HepG2 (cell line): Measurements from ENCODE around the gene SCYGR5. TPM values are rescaled to one million over a fixed set of nuclear protein-coding genes. Genes with fewer than 3 reads are reported as not detected.

ENCODE experiments used
- BRD4 ChIP-seq: sonication (generic); formaldehyde crosslinking; IDR thresholded peaks from 2 replicates; pipeline ENCODE4 v1.4.0; 2020; ENCODE audit warnings: missing genetic modification reagents
- HDAC2 ChIP-seq: sonication (generic); formaldehyde crosslinking; IDR thresholded peaks from 2 replicates; pipeline ENCODE4 v1.4.0; 2020; ENCODE audit warnings: missing genetic modification reagents
- MAFK ChIP-seq, 2 experiments: IDR thresholded peaks in 1 of 2; conservative IDR thresholded peaks in 1 of 2; 2 replicates each; pipeline ENCODE4 v1.6.1; 2011; ENCODE audit warnings: improper control_type of control experiment in 2 of 2, low read length in 2 of 2
- MEIS2 ChIP-seq: sonication (generic); formaldehyde crosslinking; IDR thresholded peaks from 2 replicates; pipeline ENCODE4 v1.9.0; 2021; ENCODE audit warnings: mild to moderate bottlenecking, missing genetic modification reagents
- NBN ChIP-seq: fragments of 450-650 bp; conservative IDR thresholded peaks from 2 replicates; pipeline ENCODE4 v1.6.1; 2017
- NONO ChIP-seq, 2 experiments: fragments of 450-650 bp in 1 of 2; sonication (generic) in 1 of 2; formaldehyde crosslinking in 1 of 2; IDR thresholded peaks in 1 of 2; conservative IDR thresholded peaks in 1 of 2; 2 replicates each; pipeline versions ENCODE4 v1.6.1 to v1.8.0; 2017 to 2022; ENCODE audit warnings: mild to moderate bottlenecking in 1 of 2, missing genetic modification reagents in 1 of 2, moderate library complexity in 1 of 2
- PRPF4 ChIP-seq: fragments of 200-400 bp; formaldehyde crosslinking; IDR thresholded peaks from 2 replicates; pipeline ENCODE4 v1.6.1; 2016; ENCODE audit warnings: low read length, low read depth; ENCODE audit not compliant: poor library complexity, severe bottlenecking
- SMARCE1 ChIP-seq: fragments of 450-650 bp; IDR thresholded peaks from 2 replicates; pipeline ENCODE4 v1.6.1; 2017; ENCODE audit warnings: borderline replicate concordance
- TFAP4 ChIP-seq: sonication (generic); IDR thresholded peaks from 2 replicates; pipeline ENCODE4 v1.6.1; 2016; ENCODE audit warnings: low read depth, borderline replicate concordance
- YEATS2 ChIP-seq: sonication (generic); formaldehyde crosslinking; IDR thresholded peaks from 2 replicates; pipeline ENCODE4 v1.4.0; 2020; ENCODE audit warnings: missing genetic modification reagents, borderline replicate concordance
- ZEB1 ChIP-seq: IDR thresholded peaks from 2 replicates; pipeline ENCODE4 v1.6.1; 2012; ENCODE audit warnings: mild to moderate bottlenecking, low read depth, inconsistent platforms; ENCODE audit not compliant: insufficient replicate concordance
- ZKSCAN8 ChIP-seq: IDR thresholded peaks from 2 replicates; pipeline ENCODE4 v1.6.1; 2016; ENCODE audit warnings: borderline replicate concordance, missing genetic modification reagents, missing compliant biosample characterization
- ZNF484 ChIP-seq: sonication (generic); formaldehyde crosslinking; IDR thresholded peaks from 2 replicates; pipeline ENCODE4 v1.5.1; 2020; ENCODE audit warnings: mild to moderate bottlenecking, low read depth, missing genetic modification reagents, borderline replicate concordance
- ZNF790 ChIP-seq: sonication (generic); formaldehyde crosslinking; IDR thresholded peaks from 2 replicates; pipeline ENCODE4 v1.8.0; 2022; ENCODE audit warnings: missing genetic modification reagents, mild to moderate bottlenecking, borderline replicate concordance
- ZSCAN21 ChIP-seq: sonication (generic); formaldehyde crosslinking; IDR thresholded peaks from 2 replicates; pipeline ENCODE4 v1.8.0; 2022; ENCODE audit warnings: mild to moderate bottlenecking, missing genetic modification reagents, moderate library complexity, borderline replicate concordance
- polyA plus RNA-seq, 8 experiments: library from polyadenylated mRNA; depleted of rRNA in 3 of 8; stranded (reverse) in 7 of 8; unstranded in 1 of 8; fragments of >200 nt; fragmentation: Illumina TruSeq in 4 of 8; extraction: Trizol in 4 of 8; gene quantifications; 2 replicates each; pipeline versions ENCODE4 v1.2.1 to v1.2.3, GENCODE V29; 2011 to 2016; ENCODE audit warnings: low read depth in 4 of 8, missing spikeins in 1 of 8, mixed read lengths in 1 of 8; ENCODE audit not compliant: insufficient read depth in 1 of 8
- total RNA-seq, 5 experiments: library from RNA; depleted of rRNA; stranded (reverse); fragments of >200 nt; fragmentation: Illumina TruSeq; extraction: Trizol; gene quantifications; 2 replicates each; pipeline ENCODE4 v1.2.3, GENCODE V29; 2016; ENCODE audit warnings: low read depth in 1 of 5
- TF ChIP-seq, protein P1 (sequence below): sonication (generic); formaldehyde crosslinking; IDR thresholded peaks from 2 replicates; pipeline ENCODE4 v1.5.0; 2020; ENCODE audit warnings: missing genetic modification reagents
- TF ChIP-seq, protein P2 (sequence below): sonication (generic); formaldehyde crosslinking; IDR thresholded peaks from 2 replicates; pipeline ENCODE4 v1.5.1; 2020; ENCODE audit warnings: mild to moderate bottlenecking, missing genetic modification reagents, moderate library complexity
- TF ChIP-seq, protein P3 (sequence below): sonication (generic); formaldehyde crosslinking; IDR thresholded peaks from 2 replicates; pipeline ENCODE4 v1.4.0; 2020; ENCODE audit warnings: missing genetic modification reagents
- TF ChIP-seq, protein P4 (sequence below): sonication (generic); formaldehyde crosslinking; IDR thresholded peaks from 2 replicates; pipeline ENCODE4 v1.4.0; 2020; ENCODE audit warnings: missing genetic modification reagents

Gene SCYGR5
- total and polyA plus RNA-seq, 2 of the 13 experiments (the other 11 are each of a cell fraction or from before 2014, with no cell fraction given): not detected

DNA sequence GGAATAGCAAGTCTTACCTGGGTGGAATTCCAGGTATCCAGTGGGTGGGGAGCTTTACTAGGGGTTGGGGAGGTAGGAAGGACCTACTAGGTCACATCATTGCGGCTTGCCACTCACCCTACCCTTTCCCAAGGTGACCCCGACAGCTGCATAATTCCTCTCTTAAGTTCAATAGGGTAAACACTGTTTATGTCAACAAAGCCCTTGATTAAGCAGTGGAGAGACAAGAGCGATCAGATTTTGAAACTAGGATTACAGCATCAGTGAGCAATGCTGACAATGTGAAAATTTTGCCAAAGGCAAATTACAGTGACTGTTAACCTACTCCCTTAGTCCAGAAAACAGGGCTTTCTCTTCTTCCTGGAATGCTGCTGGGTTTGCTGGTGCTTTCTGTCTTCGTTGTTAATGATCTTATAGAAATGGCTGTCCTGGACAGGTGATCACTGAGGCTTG, 36.7 kb downstream of the SCYGR5 start (continued):
- TF ChIP-seq, protein P1, sequence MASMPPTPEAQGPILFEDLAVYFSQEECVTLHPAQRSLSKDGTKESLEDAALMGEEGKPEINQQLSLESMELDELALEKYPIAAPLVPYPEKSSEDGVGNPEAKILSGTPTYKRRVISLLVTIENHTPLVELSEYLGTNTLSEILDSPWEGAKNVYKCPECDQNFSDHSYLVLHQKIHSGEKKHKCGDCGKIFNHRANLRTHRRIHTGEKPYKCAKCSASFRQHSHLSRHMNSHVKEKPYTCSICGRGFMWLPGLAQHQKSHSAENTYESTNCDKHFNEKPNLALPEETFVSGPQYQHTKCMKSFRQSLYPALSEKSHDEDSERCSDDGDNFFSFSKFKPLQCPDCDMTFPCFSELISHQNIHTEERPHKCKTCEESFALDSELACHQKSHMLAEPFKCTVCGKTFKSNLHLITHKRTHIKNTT (CRISPR knock-in tag): no peak
- TF ChIP-seq YEATS2 (CRISPR knock-in tag) (no peak), MAFK (conservative IDR thresholded peaks at IDR 0.05 in 1 of 2, IDR thresholded peaks at IDR 0.05 in 1 of 2; ENCODE audit: low read length in 2 of 2) (peak; percentile 87 to 88), TFAP4 (no peak), ZNF790 (CRISPR knock-in tag) (no peak), ZSCAN21 (CRISPR knock-in tag) (no peak), ZKSCAN8 (no peak), PRPF4 (no peak), ZNF484 (no peak), BRD4 (no peak), MEIS2 (CRISPR knock-in tag) (no peak), ZEB1 (peak; percentile 25), SMARCE1 (no peak), HDAC2 (CRISPR knock-in tag) (no peak), NBN (no peak), NONO (IDR thresholded peaks at IDR 0.05) (no peak), NONO (CRISPR knock-in tag; conservative IDR thresholded peaks at IDR 0.05) (no peak)
- TF ChIP-seq, protein P2, sequence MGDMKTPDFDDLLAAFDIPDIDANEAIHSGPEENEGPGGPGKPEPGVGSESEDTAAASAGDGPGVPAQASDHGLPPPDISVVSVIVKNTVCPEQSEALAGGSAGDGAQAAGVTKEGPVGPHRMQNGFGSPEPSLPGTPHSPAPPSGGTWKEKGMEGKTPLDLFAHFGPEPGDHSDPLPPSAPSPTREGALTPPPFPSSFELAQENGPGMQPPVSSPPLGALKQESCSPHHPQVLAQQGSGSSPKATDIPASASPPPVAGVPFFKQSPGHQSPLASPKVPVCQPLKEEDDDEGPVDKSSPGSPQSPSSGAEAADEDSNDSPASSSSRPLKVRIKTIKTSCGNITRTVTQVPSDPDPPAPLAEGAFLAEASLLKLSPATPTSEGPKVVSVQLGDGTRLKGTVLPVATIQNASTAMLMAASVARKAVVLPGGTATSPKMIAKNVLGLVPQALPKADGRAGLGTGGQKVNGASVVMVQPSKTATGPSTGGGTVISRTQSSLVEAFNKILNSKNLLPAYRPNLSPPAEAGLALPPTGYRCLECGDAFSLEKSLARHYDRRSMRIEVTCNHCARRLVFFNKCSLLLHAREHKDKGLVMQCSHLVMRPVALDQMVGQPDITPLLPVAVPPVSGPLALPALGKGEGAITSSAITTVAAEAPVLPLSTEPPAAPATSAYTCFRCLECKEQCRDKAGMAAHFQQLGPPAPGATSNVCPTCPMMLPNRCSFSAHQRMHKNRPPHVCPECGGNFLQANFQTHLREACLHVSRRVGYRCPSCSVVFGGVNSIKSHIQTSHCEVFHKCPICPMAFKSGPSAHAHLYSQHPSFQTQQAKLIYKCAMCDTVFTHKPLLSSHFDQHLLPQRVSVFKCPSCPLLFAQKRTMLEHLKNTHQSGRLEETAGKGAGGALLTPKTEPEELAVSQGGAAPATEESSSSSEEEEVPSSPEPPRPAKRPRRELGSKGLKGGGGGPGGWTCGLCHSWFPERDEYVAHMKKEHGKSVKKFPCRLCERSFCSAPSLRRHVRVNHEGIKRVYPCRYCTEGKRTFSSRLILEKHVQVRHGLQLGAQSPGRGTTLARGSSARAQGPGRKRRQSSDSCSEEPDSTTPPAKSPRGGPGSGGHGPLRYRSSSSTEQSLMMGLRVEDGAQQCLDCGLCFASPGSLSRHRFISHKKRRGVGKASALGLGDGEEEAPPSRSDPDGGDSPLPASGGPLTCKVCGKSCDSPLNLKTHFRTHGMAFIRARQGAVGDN (CRISPR knock-in tag): no peak
- TF ChIP-seq, protein P3, sequence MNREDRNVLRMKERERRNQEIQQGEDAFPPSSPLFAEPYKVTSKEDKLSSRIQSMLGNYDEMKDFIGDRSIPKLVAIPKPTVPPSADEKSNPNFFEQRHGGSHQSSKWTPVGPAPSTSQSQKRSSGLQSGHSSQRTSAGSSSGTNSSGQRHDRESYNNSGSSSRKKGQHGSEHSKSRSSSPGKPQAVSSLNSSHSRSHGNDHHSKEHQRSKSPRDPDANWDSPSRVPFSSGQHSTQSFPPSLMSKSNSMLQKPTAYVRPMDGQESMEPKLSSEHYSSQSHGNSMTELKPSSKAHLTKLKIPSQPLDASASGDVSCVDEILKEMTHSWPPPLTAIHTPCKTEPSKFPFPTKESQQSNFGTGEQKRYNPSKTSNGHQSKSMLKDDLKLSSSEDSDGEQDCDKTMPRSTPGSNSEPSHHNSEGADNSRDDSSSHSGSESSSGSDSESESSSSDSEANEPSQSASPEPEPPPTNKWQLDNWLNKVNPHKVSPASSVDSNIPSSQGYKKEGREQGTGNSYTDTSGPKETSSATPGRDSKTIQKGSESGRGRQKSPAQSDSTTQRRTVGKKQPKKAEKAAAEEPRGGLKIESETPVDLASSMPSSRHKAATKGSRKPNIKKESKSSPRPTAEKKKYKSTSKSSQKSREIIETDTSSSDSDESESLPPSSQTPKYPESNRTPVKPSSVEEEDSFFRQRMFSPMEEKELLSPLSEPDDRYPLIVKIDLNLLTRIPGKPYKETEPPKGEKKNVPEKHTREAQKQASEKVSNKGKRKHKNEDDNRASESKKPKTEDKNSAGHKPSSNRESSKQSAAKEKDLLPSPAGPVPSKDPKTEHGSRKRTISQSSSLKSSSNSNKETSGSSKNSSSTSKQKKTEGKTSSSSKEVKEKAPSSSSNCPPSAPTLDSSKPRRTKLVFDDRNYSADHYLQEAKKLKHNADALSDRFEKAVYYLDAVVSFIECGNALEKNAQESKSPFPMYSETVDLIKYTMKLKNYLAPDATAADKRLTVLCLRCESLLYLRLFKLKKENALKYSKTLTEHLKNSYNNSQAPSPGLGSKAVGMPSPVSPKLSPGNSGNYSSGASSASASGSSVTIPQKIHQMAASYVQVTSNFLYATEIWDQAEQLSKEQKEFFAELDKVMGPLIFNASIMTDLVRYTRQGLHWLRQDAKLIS (CRISPR knock-in tag): no peak
- TF ChIP-seq, protein P4, sequence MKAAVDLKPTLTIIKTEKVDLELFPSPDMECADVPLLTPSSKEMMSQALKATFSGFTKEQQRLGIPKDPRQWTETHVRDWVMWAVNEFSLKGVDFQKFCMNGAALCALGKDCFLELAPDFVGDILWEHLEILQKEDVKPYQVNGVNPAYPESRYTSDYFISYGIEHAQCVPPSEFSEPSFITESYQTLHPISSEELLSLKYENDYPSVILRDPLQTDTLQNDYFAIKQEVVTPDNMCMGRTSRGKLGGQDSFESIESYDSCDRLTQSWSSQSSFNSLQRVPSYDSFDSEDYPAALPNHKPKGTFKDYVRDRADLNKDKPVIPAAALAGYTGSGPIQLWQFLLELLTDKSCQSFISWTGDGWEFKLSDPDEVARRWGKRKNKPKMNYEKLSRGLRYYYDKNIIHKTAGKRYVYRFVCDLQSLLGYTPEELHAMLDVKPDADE: no peak
